WERI-Rb-1 (cell line): Measurements from ENCODE around the gene SPOCK1.

Experiments
- DNase-seq: peaks from one replicate; pipeline ENCODE4 v3.0.0-alpha.2; 2020
- H3K27ac ChIP-seq: fragments of 250-450 bp; sonication (Bioruptor Pico); 2 replicates; pipeline ENCODE4 v1.5.1; 2020; ENCODE audit warnings: mild to moderate bottlenecking, moderate library complexity
- H3K27me3 ChIP-seq: fragments of 250-450 bp; sonication (Bioruptor Pico); 2 replicates; pipeline ENCODE4 v1.5.1; 2021; ENCODE audit warnings: mild to moderate bottlenecking, low read depth, moderate library complexity; ENCODE audit not compliant: insufficient read depth, severe bottlenecking
- H3K36me3 ChIP-seq: fragments of 250-450 bp; sonication (Bioruptor Pico); 2 replicates; pipeline ENCODE4 v1.5.1; 2020; ENCODE audit warnings: mild to moderate bottlenecking, moderate library complexity
- H3K4me3 ChIP-seq: 2 replicates; pipeline ENCODE4 v1.5.1; 2011; ENCODE audit warnings: low read depth, mild to moderate bottlenecking, control low read depth, low read length
- H3K9me3 ChIP-seq: fragments of 250-450 bp; sonication (Bioruptor Pico); 2 replicates; pipeline ENCODE4 v1.5.1; 2021; ENCODE audit warnings: mild to moderate bottlenecking, moderate library complexity; ENCODE audit not compliant: severe bottlenecking
- TF ChIP-seq, protein P1 (sequence below): IDR thresholded peaks from 2 replicates; pipeline ENCODE4 v1.5.1; 2011; ENCODE audit warnings: low read depth, mild to moderate bottlenecking, control low read depth, inconsistent platforms, low read length

Gene SPOCK1

DNA sequence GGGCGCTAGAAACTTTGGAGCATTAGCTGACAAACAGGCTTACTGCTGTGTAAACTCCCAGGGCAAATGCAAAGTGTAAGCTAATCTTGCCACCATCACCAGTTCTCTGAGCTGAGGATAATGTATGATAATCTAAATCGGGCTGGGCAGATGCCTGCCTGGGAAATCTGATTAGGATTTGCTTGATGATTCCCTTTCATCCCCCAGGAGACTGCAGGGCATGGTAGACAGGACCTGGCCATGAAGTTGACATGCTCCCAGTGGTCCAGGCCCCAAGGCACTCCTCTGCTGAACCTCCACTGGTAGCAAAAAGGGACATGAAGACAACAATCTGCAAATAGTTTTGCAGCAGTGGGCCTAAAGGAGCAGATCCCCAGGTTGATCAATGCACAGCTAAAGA, 317.5 kb downstream of the SPOCK1 start:
- TF ChIP-seq, protein P1, sequence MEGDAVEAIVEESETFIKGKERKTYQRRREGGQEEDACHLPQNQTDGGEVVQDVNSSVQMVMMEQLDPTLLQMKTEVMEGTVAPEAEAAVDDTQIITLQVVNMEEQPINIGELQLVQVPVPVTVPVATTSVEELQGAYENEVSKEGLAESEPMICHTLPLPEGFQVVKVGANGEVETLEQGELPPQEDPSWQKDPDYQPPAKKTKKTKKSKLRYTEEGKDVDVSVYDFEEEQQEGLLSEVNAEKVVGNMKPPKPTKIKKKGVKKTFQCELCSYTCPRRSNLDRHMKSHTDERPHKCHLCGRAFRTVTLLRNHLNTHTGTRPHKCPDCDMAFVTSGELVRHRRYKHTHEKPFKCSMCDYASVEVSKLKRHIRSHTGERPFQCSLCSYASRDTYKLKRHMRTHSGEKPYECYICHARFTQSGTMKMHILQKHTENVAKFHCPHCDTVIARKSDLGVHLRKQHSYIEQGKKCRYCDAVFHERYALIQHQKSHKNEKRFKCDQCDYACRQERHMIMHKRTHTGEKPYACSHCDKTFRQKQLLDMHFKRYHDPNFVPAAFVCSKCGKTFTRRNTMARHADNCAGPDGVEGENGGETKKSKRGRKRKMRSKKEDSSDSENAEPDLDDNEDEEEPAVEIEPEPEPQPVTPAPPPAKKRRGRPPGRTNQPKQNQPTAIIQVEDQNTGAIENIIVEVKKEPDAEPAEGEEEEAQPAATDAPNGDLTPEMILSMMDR: no peak
- H3K9me3 ChIP-seq: no peaks in the 10 kb centered on the region
- no peaks in the 10 kb centered on the region for H3K27me3 ChIP-seq
- no peak overlapping the region for H3K4me3 ChIP-seq
- peak; percentile 85 for DNase-seq
- no peak overlapping the region for H3K27ac ChIP-seq
- no peaks in the 10 kb centered on the region for H3K36me3 ChIP-seq

DNA sequence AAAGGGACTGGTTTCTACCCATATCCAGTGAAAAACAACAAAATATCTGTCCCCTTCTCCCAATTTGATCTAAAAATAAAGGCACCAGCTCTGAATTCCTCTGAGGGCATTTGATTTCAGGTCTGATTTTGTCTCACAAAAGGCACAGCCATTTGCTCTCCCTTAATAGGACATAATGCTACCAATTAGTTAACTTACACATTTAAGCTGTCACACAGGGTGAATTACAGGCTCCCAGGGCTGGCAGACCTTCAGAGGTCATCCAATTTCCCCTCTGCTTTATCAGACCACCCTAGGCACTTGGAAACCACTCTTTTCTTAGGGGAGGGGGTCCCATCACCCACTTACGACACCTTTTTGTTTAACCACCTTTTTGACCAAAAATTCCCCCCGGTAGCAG, 319.9 kb downstream of the SPOCK1 start:
- TF ChIP-seq, protein P1: no peak
- Histone ChIP-seq H3K36me3 (no peaks in the 10 kb centered on the region), H3K9me3 (no peaks in the 10 kb centered on the region), H3K27me3 (no peaks in the 10 kb centered on the region), H3K4me3 (no peak overlapping the region), H3K27ac (no peak overlapping the region)
- no peak for DNase-seq

DNA sequence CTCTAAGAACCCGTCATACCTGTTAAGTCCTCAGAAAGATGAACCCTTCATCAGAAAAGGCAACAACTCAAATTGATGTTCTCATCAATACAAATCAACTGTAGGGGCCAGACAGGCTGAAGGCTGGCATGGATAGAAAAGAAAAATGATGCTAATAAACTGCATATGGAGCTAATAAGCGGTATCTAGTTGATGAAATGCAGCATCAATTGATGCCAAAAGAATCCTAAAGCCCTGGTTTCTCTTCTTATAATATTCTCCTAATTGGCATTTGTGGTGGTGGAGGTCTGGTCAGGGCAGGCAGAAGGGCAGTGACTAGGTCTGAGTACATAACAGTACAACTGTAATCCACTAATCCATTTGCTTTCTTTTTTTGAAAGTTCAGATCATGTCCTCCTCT, 322.5 kb downstream of the SPOCK1 start:
- H3K4me3 ChIP-seq: no peak overlapping the region
- no peaks in the 10 kb centered on the region for H3K27me3 ChIP-seq
- TF ChIP-seq, protein P1: no peak
- H3K36me3 ChIP-seq: no peaks in the 10 kb centered on the region
- H3K27ac ChIP-seq: no peak overlapping the region
- DNase-seq: no peak
- H3K9me3 ChIP-seq: no peaks in the 10 kb centered on the region

GRCh38 chr5:137176126-137176525, 323.0 kb downstream of the SPOCK1 start:
- no peak for DNase-seq
- Histone ChIP-seq H3K36me3 (no peaks in the 10 kb centered on the region), H3K4me3 (no peak overlapping the region), H3K27me3 (no peaks in the 10 kb centered on the region), H3K27ac (no peak overlapping the region), H3K9me3 (no peaks in the 10 kb centered on the region)
- TF ChIP-seq, protein P1: no peak

DNA sequence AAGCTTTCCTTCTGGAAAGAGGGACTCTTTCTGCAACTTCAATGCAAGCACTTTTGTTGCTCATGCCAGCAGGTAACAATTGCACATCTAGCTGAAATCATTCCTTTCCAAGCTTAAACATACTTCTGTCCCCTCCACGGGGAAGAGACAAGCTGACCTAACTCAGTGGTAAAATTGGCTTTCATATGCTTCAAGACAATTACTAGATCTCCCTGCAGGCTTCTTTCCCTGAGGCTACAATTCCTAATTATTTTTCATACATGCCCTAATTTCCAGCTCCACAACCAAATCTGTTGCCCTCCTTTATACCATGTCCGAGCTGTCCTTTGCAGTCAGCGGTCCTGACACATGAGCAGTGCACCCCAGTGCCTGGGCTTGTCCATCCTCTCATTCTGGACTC, 324.9 kb downstream of the SPOCK1 start:
- no peak overlapping the region for H3K27ac ChIP-seq
- no peaks in the 10 kb centered on the region for H3K9me3 ChIP-seq
- TF ChIP-seq, protein P1: no peak
- no peaks in the 10 kb centered on the region for H3K27me3 ChIP-seq
- no peaks in the 10 kb centered on the region for H3K36me3 ChIP-seq
- no peak for DNase-seq
- H3K4me3 ChIP-seq: no peak overlapping the region

DNA sequence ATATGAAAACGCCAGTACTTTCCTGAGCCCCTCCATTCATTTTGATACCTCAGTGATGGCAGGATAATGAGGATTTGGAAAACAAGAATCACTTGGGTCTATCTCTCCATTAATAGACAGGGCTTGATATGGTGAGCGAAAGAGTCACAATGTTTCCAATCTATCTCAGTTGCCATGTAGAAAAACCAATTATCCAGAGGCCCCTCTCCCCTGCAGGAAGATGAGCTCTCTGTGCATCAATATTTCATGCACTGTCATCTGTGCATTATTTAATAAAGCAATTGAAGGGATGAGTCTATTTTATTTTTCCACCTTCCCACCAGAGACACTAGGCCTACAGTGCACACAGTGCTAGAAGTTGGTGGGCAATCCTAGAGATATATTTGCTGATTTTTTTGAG, 326.9 kb downstream of the SPOCK1 start:
- no peak for DNase-seq
- H3K9me3 ChIP-seq: no peaks in the 10 kb centered on the region
- no peak overlapping the region for H3K4me3 ChIP-seq
- H3K36me3 ChIP-seq: no peaks in the 10 kb centered on the region
- TF ChIP-seq, protein P1: no peak
- no peaks in the 10 kb centered on the region for H3K27me3 ChIP-seq
- H3K27ac ChIP-seq: no peak overlapping the region
